HFFc6 (cell line): Measurements from ENCODE around the gene NEUROG2. TPM values are rescaled to one million over a fixed set of nuclear protein-coding genes. Genes with fewer than 3 reads are reported as not detected.
A peak's percentile ranks its signal among the peaks of the same experiment; 100 is the strongest.

Source experiments
- DNase-seq: peaks from one replicate; pipeline ENCODE4 v3.0.0-alpha.2; 2018
- H3K27ac Mint-ChIP-seq: 2 replicates; pipeline ENCODE4 v1.8.0; 2020; ENCODE audit warnings: mild to moderate bottlenecking, mixed read lengths
- H3K27me3 Mint-ChIP-seq: 2 replicates; pipeline ENCODE4 v1.8.0; 2021; ENCODE audit warnings: mild to moderate bottlenecking, moderate library complexity, mixed read lengths; ENCODE audit not compliant: insufficient read depth
- H3K36me3 Mint-ChIP-seq: 2 replicates; pipeline ENCODE4 v1.8.0; 2021; ENCODE audit warnings: low read depth, mixed read lengths
- H3K4me1 Mint-ChIP-seq: 2 replicates; pipeline ENCODE4 v1.8.0; 2020; ENCODE audit warnings: low read depth, mixed read lengths
- H3K4me3 Mint-ChIP-seq: 2 replicates; pipeline ENCODE4 v1.8.0; 2020; ENCODE audit warnings: mild to moderate bottlenecking, moderate library complexity, mixed read lengths
- H3K9me3 Mint-ChIP-seq: 2 replicates; pipeline ENCODE4 v1.8.0; 2020; ENCODE audit warnings: mild to moderate bottlenecking, mixed read lengths
- total RNA-seq, 6 experiments: library from RNA; stranded (reverse); fragmentation: NEBNext Ultra II Directional; extraction: Animal tissue kit (Norgen Biotek cat#: 25700); gene quantifications; 2 replicates in 1 of 6; 3 replicates in 5 of 6; pipeline ENCODE4 v1.2.3, GENCODE V29; 2021
- TF ChIP-seq, protein P1 (sequence below): fragments of 200-600 bp; sonication (generic); IDR thresholded peaks from 2 replicates; pipeline ENCODE4 v1.5.0; 2021; ENCODE audit warnings: antibody characterized with exemption, mild to moderate bottlenecking

The NEUROG2 gene
- total RNA-seq, 6 experiments from 2014 or later: not detected

- Mint-ChIP-seq H3K27ac (no peak overlapping the region), H3K36me3 (peaks cover 8% of the 10 kb centered on the region; the same call in 1 of the 2 replicates), H3K27me3 (peaks cover 69% of the 10 kb centered on the region), H3K9me3 (0 out of 2 replicates have a peak, but pooled peaks cover 13% of the 10 kb centered on the region), H3K4me3 (no peak overlapping the region), H3K4me1 (peaks cover 49% of the 10 kb centered on the region)
- no peak for DNase-seq
- TF ChIP-seq, protein P1, sequence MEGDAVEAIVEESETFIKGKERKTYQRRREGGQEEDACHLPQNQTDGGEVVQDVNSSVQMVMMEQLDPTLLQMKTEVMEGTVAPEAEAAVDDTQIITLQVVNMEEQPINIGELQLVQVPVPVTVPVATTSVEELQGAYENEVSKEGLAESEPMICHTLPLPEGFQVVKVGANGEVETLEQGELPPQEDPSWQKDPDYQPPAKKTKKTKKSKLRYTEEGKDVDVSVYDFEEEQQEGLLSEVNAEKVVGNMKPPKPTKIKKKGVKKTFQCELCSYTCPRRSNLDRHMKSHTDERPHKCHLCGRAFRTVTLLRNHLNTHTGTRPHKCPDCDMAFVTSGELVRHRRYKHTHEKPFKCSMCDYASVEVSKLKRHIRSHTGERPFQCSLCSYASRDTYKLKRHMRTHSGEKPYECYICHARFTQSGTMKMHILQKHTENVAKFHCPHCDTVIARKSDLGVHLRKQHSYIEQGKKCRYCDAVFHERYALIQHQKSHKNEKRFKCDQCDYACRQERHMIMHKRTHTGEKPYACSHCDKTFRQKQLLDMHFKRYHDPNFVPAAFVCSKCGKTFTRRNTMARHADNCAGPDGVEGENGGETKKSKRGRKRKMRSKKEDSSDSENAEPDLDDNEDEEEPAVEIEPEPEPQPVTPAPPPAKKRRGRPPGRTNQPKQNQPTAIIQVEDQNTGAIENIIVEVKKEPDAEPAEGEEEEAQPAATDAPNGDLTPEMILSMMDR: 0 out of 2 replicates have a peak, but pooled peaks have one; percentile 20
Observed at GRCh38 chr4:112519689-112520597, 4.0 kb upstream of the NEUROG2 start.

DNA sequence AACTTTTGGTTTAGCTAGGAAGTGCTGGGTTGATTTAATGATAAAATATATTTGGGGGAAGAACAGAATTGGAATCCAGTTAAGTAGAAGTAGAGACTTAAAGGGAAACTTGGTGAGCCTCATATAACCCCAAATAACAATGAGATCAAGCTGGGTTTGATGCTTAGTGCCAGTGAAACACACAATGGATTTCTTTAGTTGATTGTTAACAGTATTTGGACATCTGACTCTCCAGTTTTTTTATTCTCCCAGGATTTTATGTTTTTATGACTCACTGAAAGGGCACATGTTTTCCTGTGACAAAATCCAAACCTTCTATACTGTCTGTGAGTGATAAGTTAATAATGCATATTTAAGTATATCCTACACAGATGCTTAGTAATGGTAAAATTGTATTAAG, 2.7 kb upstream of the NEUROG2 start:
- peaks cover 56% of the 10 kb centered on the region for H3K4me1 Mint-ChIP-seq
- H3K4me3 Mint-ChIP-seq: no peak overlapping the region
- no peak overlapping the region for H3K27ac Mint-ChIP-seq
- TF ChIP-seq, protein P1: no peak
- H3K36me3 Mint-ChIP-seq: peaks cover 8% of the 10 kb centered on the region; the same call in 1 of the 2 replicates
- 0 out of 2 replicates have a peak, but pooled peaks cover 13% of the 10 kb centered on the region for H3K9me3 Mint-ChIP-seq
- DNase-seq: no peak
- peaks cover 80% of the 10 kb centered on the region for H3K27me3 Mint-ChIP-seq

GRCh38 chr4:112517911-112518310, 1.9 kb upstream of the NEUROG2 start:
- Mint-ChIP-seq H3K9me3 (0 out of 2 replicates have a peak, but pooled peaks cover 13% of the 10 kb centered on the region), H3K4me1 (peaks cover 50% of the 10 kb centered on the region), H3K27ac (no peak overlapping the region), H3K36me3 (peaks cover 8% of the 10 kb centered on the region; the same call in 1 of the 2 replicates), H3K4me3 (no peak overlapping the region), H3K27me3 (peaks cover 76% of the 10 kb centered on the region)
- TF ChIP-seq, protein P1: no peak
- DNase-seq: no peak

- Mint-ChIP-seq H3K27ac (no peak overlapping the region), H3K4me1 (peaks cover 44% of the 10 kb centered on the region), H3K4me3 (peak overlapping the region; percentile 12; the same call in 1 of the 2 replicates), H3K36me3 (0 out of 2 replicates have a peak, but pooled peaks cover 5% of the 10 kb centered on the region), H3K27me3 (peaks cover 77% of the 10 kb centered on the region), H3K9me3 (0 out of 2 replicates have a peak, but pooled peaks cover 10% of the 10 kb centered on the region)
- no peak for DNase-seq
- TF ChIP-seq, protein P1: no peak
Observed at GRCh38 chr4:112517067-112517634, 1.2 kb upstream of the NEUROG2 start.

GRCh38 chr4:112516471-112517066, 589 bp upstream of the NEUROG2 start:
- peak overlapping the region; percentile 90 for H3K4me3 Mint-ChIP-seq
- no peak overlapping the region for H3K27ac Mint-ChIP-seq
- H3K36me3 Mint-ChIP-seq: 0 out of 2 replicates have a peak, but pooled peaks cover 5% of the 10 kb centered on the region
- peaks cover 77% of the 10 kb centered on the region for H3K27me3 Mint-ChIP-seq
- H3K9me3 Mint-ChIP-seq: 0 out of 2 replicates have a peak, but pooled peaks cover 6% of the 10 kb centered on the region
- no peak for DNase-seq
- H3K4me1 Mint-ChIP-seq: peaks cover 42% of the 10 kb centered on the region
- TF ChIP-seq, protein P1: no peak
